Breast epithelium (tissue), 3 donors: ENCODE measurements around the gene DDX10.

Source experiments
- POLR2A ChIP-seq: fragments of 450-650 bp; IDR thresholded peaks from one replicate; pipeline ENCODE4 v1.6.1; 2016; ENCODE audit warnings: antibody characterized with exemption, mild to moderate bottlenecking, moderate library complexity
- POLR2AphosphoS5 ChIP-seq, 3 donors: sonication (generic); formaldehyde crosslinking; IDR thresholded peaks; one replicate each; pipeline ENCODE4 v1.6.1; 2017; ENCODE audit warnings: antibody characterized with exemption in 3 of 3
- TF ChIP-seq, protein P1 (sequence below), 3 donors: fragments of 450-650 bp; IDR thresholded peaks; one replicate each; pipeline ENCODE4 v1.5.1; 2016 to 2017; ENCODE audit warnings: antibody characterized with exemption in 3 of 3, mild to moderate bottlenecking in 3 of 3, moderate library complexity in 3 of 3

DNA sequence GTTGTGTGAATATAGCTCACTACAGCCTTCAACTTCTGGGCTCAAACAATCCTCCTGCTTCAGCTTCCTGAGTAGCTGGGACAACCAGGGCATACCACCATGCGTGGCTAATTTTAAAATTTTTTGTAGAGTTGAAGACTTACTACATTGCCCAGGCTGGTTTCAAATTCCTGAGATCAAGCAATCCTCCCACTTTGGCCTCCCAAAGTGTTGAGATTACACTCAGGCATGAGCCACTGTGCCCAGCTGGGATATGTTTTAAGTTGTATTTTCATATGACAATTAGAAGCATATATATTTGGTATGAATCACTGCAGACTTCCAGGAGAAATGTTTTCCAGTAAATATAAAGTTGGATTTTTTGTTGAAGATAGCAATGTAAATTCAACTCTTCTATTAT, 15.4 kb downstream of the DDX10 start:
- TF ChIP-seq POLR2AphosphoS5 (IDR thresholded peaks at IDR 0.05) (no peak), POLR2A (no peak)
- TF ChIP-seq, protein P1, sequence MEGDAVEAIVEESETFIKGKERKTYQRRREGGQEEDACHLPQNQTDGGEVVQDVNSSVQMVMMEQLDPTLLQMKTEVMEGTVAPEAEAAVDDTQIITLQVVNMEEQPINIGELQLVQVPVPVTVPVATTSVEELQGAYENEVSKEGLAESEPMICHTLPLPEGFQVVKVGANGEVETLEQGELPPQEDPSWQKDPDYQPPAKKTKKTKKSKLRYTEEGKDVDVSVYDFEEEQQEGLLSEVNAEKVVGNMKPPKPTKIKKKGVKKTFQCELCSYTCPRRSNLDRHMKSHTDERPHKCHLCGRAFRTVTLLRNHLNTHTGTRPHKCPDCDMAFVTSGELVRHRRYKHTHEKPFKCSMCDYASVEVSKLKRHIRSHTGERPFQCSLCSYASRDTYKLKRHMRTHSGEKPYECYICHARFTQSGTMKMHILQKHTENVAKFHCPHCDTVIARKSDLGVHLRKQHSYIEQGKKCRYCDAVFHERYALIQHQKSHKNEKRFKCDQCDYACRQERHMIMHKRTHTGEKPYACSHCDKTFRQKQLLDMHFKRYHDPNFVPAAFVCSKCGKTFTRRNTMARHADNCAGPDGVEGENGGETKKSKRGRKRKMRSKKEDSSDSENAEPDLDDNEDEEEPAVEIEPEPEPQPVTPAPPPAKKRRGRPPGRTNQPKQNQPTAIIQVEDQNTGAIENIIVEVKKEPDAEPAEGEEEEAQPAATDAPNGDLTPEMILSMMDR (IDR thresholded peaks at IDR 0.05) = no peak
